Measurements from ENCODE around the gene VAMP5.

The VAMP5 gene

DNA sequence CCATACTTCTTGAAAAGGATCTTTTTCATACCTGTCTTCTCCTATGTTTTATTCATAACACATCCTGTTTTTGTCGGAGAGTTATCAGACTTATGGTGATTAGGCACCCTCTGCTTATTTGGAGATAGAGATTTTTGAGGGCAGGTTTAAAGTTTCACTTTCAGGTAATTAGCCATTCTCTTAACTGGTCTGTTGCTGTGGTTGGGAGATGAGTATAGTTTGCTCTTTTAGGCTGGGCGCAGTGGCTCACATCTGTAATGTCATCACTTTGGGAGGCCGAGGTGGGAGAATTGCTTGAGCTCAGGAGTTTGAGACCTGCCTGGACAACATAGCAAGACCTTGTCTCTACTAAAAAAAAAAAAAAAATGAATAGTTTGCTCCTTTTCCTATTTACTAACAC, 58.5 kb downstream of the VAMP5 start:
- no peak for FAIRE-seq

Measured in endometrium (tissue), 2 donors.